AG09309 (cell line): ENCODE measurements around the gene DENND2A.

Source experiments
- DNase-seq: peaks from one replicate; pipeline ENCODE4 v3.0.0-alpha.2; 2010; ENCODE audit warnings: low read depth
- H3K4me3 ChIP-seq: 2 replicates; pipeline ENCODE4 v1.5.1; 2011; ENCODE audit warnings: mild to moderate bottlenecking, low read depth, low read length, moderate library complexity; ENCODE audit not compliant: control insufficient read depth
- TF ChIP-seq, protein P1 (sequence below): IDR thresholded peaks from 2 replicates; pipeline ENCODE4 v1.5.1; 2011; ENCODE audit warnings: mild to moderate bottlenecking, low read depth, low read length, inconsistent platforms; ENCODE audit not compliant: insufficient read depth, control insufficient read depth; ENCODE audit errors: missing control alignments

Gene DENND2A

DNA sequence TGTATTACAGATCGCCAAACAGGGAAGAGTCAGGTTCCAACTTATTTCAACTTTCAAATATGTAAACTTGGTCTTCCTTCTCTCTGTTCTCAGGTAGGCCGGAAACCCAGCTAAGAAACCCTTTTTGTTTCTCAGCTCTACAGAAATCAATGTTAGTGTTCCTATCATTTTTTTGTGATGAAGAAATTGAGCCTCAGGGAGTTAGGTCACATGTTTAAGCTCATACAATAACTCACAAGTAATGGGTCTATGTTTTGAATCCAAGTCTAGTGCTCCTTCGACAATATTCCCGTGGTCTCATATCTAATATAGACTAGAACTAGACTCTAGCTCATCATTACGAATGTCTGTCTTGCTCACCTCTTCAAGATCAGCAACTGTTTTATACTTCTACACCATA lies 22.3 kb downstream of the DENND2A start:
- no peak overlapping the region for H3K4me3 ChIP-seq
- TF ChIP-seq, protein P1, sequence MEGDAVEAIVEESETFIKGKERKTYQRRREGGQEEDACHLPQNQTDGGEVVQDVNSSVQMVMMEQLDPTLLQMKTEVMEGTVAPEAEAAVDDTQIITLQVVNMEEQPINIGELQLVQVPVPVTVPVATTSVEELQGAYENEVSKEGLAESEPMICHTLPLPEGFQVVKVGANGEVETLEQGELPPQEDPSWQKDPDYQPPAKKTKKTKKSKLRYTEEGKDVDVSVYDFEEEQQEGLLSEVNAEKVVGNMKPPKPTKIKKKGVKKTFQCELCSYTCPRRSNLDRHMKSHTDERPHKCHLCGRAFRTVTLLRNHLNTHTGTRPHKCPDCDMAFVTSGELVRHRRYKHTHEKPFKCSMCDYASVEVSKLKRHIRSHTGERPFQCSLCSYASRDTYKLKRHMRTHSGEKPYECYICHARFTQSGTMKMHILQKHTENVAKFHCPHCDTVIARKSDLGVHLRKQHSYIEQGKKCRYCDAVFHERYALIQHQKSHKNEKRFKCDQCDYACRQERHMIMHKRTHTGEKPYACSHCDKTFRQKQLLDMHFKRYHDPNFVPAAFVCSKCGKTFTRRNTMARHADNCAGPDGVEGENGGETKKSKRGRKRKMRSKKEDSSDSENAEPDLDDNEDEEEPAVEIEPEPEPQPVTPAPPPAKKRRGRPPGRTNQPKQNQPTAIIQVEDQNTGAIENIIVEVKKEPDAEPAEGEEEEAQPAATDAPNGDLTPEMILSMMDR = no peak

DNA sequence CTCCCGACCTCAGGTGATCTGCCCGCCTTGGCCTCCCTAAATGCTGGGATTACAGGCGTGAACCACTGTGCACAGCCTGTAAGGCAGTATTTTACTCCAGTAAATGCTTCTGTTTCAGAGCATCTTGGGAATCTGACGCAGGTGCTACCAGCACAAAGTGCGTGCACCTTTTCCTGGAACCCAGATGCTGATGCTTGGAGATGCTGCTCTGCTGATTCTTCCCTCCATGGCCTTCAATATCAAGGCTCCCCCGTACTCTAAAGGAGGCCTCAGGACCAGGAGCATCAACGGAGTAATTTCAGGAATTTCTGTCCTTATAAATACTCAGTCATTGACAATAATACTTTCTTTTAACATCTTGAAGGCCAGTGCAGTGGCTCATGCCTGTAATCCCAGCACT lies 23.5 kb downstream of the DENND2A start:
- H3K4me3 ChIP-seq = no peak overlapping the region
- DNase-seq = no peak
- TF ChIP-seq, protein P1 = no peak

More for the DNA sequence above, 22.3 kb downstream of the DENND2A start:
- no peak for DNase-seq

DNA sequence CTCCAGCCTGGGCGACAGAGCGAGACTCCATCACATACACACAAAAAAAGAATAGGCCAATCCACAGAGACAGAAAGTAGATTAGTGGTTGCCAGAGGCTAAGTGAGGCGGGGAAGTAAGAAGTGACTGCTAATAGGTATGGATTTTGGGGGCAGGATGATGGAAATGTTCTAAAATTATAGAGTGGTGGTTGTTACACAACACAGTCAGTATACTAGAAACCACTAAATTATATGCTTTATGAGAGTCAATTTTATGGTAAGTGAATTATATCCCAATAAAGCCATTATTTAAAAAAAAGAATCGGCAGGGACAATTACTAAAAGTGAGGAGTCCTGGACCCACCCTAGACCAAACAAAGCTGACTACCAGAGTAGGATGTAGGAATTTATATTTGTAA lies 24.3 kb downstream of the DENND2A start:
- TF ChIP-seq, protein P1 = no peak
- H3K4me3 ChIP-seq = no peak overlapping the region
- DNase-seq = no peak

DNA sequence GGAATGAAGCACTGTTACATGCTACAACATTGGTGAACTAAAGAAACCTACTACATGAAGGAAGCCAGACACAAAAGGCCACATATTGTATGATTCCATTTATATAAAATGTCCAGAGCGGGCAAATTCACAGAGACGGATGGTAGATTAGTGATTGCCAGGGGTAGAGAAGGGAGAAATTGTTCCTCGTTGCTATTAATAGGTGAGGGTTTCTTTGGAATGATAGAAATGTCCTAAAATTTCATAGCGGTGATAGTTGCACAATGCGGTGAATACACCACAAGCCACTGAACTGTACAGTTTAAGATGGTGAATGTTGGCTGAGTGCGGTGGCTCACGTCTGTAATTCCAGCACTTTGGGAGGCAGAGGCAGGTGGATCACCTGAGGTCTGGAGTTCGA lies 29.0 kb downstream of the DENND2A start:
- no peak for DNase-seq
- TF ChIP-seq, protein P1 = no peak
- H3K4me3 ChIP-seq = no peak overlapping the region

DNA sequence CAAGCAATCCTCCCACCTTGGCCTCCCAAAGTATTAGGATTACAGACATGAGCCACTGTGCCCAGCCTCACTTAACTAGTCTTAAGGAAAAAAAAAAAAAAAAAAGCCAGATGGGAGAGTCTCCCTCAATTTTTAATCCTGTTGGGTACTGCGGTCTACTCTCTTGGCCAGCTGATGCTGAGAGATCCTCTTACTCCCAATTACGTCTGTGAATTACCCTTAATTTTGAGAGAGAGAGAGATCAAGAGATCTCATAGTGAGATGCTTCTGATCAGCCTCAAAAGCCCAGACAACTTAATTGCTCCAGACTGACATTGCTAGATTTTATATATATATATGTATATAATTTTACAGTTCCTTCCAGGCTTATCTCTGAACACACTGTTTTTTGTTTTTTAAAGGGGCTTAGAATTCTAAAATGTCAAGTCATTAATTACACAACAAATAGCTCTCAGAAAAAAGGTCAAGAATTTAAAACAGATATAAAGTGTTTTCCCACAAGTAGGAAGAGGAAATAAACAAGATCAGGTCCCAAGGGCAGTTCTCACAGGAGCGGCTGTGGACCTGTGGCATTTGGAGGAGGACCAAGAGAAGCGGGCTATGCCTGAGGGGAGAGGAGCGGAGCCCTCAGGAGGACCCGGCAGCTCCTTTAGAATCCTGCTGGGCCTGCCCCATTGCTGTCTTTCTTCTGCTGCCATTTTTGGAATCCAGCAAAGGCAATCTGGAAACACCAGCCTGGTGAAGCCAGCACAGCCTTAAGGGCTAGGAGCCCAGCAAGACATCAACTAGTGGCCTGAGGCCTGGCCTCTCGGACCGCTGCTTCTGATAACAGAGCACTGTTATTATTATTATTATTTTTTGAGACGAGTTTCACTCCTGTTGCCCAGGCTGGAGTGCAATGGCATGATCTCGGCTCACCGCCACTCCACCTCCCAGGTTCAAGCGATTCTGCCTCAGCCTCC lies 30.1 kb downstream of the DENND2A start:
- TF ChIP-seq, protein P1 = no peak
- no peak for DNase-seq
- no peak overlapping the region for H3K4me3 ChIP-seq

DNA sequence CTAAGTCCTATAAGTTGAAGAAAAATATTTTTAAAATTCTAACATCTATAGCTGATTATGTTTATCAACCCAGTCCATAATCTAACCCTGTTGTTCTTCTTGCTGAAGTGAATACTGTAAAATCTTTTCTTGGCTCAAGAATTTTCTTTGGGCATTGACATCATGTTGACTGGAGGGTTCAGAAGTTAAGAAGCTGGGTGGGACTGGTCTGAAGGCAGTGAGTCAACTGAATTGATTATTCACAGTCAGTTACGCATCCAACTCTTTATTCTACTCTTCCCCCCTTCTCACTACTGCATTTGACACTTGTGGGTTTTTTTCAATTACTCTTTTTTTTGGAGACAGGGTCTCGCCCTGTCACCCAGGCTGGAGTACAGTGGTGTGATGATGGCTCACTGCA lies 31.0 kb downstream of the DENND2A start:
- DNase-seq = no peak
- H3K4me3 ChIP-seq = no peak overlapping the region
- TF ChIP-seq, protein P1 = no peak
